ENCODE results near the gene CHST15.

The CHST15 gene

GRCh38 chr10:124129471-124129870 is 36.1 kb upstream of the CHST15 start:
- H3K4me3 ChIP-seq (ENCODE audit: low read length) = no peak overlapping the region
- H3K9me3 ChIP-seq (replicated peaks; ENCODE audit: low read length) = no peaks in the 10 kb centered on the region
- no peak overlapping the region for H3K9ac ChIP-seq (ENCODE audit: low read depth, low read length)
- no peaks in the 10 kb centered on the region for H3K4me1 ChIP-seq (ENCODE audit: control insufficient read depth, insufficient read depth, low read length)
- H3K27me3 ChIP-seq (ENCODE audit: control insufficient read depth, insufficient read depth, low read length) = peaks cover 36% of the 10 kb centered on the region
- H3K36me3 ChIP-seq (ENCODE audit: insufficient read depth, low read length) = no peaks in the 10 kb centered on the region
- H3K4me2 ChIP-seq (ENCODE audit: low read length) = no peak overlapping the region

DNA sequence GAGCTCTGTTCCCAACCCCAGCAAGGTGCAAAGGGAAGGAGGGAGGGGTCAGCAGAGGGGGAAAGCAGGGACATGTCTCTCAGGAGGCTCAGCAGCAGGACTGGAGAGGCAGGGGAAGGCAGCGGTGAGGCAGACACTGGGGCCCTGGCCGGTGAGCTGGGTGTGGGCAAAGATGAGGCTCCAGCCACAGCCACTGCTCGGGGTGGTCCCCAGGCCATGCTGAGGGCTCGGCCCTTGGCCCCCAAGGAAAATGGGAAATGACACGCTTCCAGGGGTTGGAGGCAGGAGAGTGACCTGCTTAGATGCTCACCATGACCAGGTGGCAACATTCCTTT is 35.4 kb upstream of the CHST15 start:
- H3K9ac ChIP-seq (ENCODE audit: low read depth, low read length) = no peak overlapping the region
- no peaks in the 10 kb centered on the region for H3K4me1 ChIP-seq (ENCODE audit: control insufficient read depth, insufficient read depth, low read length)
- no peaks in the 10 kb centered on the region for H3K9me3 ChIP-seq (replicated peaks; ENCODE audit: low read length)
- no peak overlapping the region for H3K4me2 ChIP-seq (ENCODE audit: low read length)
- H3K4me3 ChIP-seq (ENCODE audit: low read length) = no peak overlapping the region
- H3K36me3 ChIP-seq (ENCODE audit: insufficient read depth, low read length) = no peaks in the 10 kb centered on the region
- H3K27me3 ChIP-seq (ENCODE audit: control insufficient read depth, insufficient read depth, low read length) = peaks cover 33% of the 10 kb centered on the region

GRCh38 chr10:124127965-124128810 is 34.8 kb upstream of the CHST15 start:
- no peak overlapping the region for H3K4me2 ChIP-seq (ENCODE audit: low read length)
- peaks cover 29% of the 10 kb centered on the region for H3K27me3 ChIP-seq (ENCODE audit: control insufficient read depth, insufficient read depth, low read length)
- H3K4me3 ChIP-seq (ENCODE audit: low read length) = no peak overlapping the region
- H3K9me3 ChIP-seq (replicated peaks; ENCODE audit: low read length) = no peaks in the 10 kb centered on the region
- no peaks in the 10 kb centered on the region for H3K36me3 ChIP-seq (ENCODE audit: insufficient read depth, low read length)
- no peaks in the 10 kb centered on the region for H3K4me1 ChIP-seq (ENCODE audit: control insufficient read depth, insufficient read depth, low read length)
- H3K9ac ChIP-seq (ENCODE audit: low read depth, low read length) = no peak overlapping the region

DNA sequence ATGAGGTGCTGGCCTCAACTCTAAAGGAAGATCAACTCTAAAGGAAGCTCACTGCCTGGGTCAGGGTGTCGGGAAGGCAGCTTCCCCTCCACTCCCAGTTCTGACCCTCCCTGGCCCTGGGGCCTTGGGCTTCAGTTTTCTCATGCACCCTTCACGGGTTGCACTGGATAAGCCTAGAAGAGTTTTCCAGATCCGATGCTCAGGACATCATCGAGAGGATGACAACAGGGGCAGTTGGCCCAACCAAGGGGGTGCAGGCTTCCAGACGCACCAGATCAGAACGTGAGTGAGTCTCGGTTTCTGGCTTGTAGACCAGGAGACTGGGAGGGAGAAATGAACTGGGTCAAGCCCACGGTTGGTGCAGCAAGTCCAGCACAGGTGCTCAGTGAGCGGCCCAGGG is 34.2 kb upstream of the CHST15 start:
- H3K9me3 ChIP-seq (replicated peaks; ENCODE audit: low read length) = no peaks in the 10 kb centered on the region
- no peaks in the 10 kb centered on the region for H3K36me3 ChIP-seq (ENCODE audit: insufficient read depth, low read length)
- H3K27me3 ChIP-seq (ENCODE audit: control insufficient read depth, insufficient read depth, low read length) = peaks cover 27% of the 10 kb centered on the region
- no peak overlapping the region for H3K4me2 ChIP-seq (ENCODE audit: low read length)
- no peak overlapping the region for H3K9ac ChIP-seq (ENCODE audit: low read depth, low read length)
- H3K4me3 ChIP-seq (ENCODE audit: low read length) = no peak overlapping the region
- no peaks in the 10 kb centered on the region for H3K4me1 ChIP-seq (ENCODE audit: control insufficient read depth, insufficient read depth, low read length)

GRCh38 chr10:124126983-124127385 is 33.6 kb upstream of the CHST15 start:
- Histone ChIP-seq H3K9ac (ENCODE audit: low read depth, low read length) (no peak overlapping the region), H3K4me3 (ENCODE audit: low read length) (no peak overlapping the region), H3K4me2 (ENCODE audit: low read length) (no peak overlapping the region), H3K36me3 (ENCODE audit: insufficient read depth, low read length) (no peaks in the 10 kb centered on the region), H3K27me3 (ENCODE audit: control insufficient read depth, insufficient read depth, low read length) (peaks cover 23% of the 10 kb centered on the region), H3K9me3 (replicated peaks; ENCODE audit: low read length) (no peaks in the 10 kb centered on the region), H3K4me1 (ENCODE audit: control insufficient read depth, insufficient read depth, low read length) (peaks cover 5% of the 10 kb centered on the region)

- no peak overlapping the region for H3K4me2 ChIP-seq (ENCODE audit: low read length)
- no peak overlapping the region for H3K4me3 ChIP-seq (ENCODE audit: low read length)
- peaks cover 7% of the 10 kb centered on the region for H3K4me1 ChIP-seq (ENCODE audit: control insufficient read depth, insufficient read depth, low read length)
- no peak overlapping the region for H3K9ac ChIP-seq (ENCODE audit: low read depth, low read length)
- no peaks in the 10 kb centered on the region for H3K9me3 ChIP-seq (replicated peaks; ENCODE audit: low read length)
- peaks cover 19% of the 10 kb centered on the region for H3K27me3 ChIP-seq (ENCODE audit: control insufficient read depth, insufficient read depth, low read length)
- H3K36me3 ChIP-seq (ENCODE audit: insufficient read depth, low read length) = no peaks in the 10 kb centered on the region
Observed at GRCh38 chr10:124126145-124126982, 33.0 kb upstream of the CHST15 start.

GRCh38 chr10:124125305-124126116 is 32.1 kb upstream of the CHST15 start:
- Histone ChIP-seq H3K4me2 (ENCODE audit: low read length) (no peak overlapping the region), H3K36me3 (ENCODE audit: insufficient read depth, low read length) (no peaks in the 10 kb centered on the region), H3K4me1 (ENCODE audit: control insufficient read depth, insufficient read depth, low read length) (peaks cover 7% of the 10 kb centered on the region), H3K9me3 (replicated peaks; ENCODE audit: low read length) (no peaks in the 10 kb centered on the region), H3K27me3 (ENCODE audit: control insufficient read depth, insufficient read depth, low read length) (peaks cover 14% of the 10 kb centered on the region), H3K4me3 (ENCODE audit: low read length) (no peak overlapping the region), H3K9ac (ENCODE audit: low read depth, low read length) (no peak overlapping the region)

DNA sequence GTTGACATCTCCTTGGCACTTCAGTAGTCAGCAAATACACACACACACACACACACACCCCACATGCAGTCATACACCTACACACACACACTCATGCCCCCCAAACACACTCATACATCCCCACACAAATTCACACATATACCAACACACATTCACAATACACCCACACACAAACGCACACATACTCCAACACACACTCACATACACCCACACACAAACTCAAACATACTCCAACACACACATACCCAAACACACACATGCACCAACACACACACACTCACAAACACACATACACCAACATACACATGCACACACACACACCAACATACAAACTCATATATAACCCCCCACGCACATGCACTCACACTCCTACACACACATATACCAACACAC is 31.4 kb upstream of the CHST15 start:
- no peaks in the 10 kb centered on the region for H3K9me3 ChIP-seq (replicated peaks; ENCODE audit: low read length)
- H3K27me3 ChIP-seq (ENCODE audit: control insufficient read depth, insufficient read depth, low read length) = peaks cover 9% of the 10 kb centered on the region
- no peaks in the 10 kb centered on the region for H3K36me3 ChIP-seq (ENCODE audit: insufficient read depth, low read length)
- H3K4me2 ChIP-seq (ENCODE audit: low read length) = no peak overlapping the region
- no peak overlapping the region for H3K4me3 ChIP-seq (ENCODE audit: low read length)
- no peak overlapping the region for H3K9ac ChIP-seq (ENCODE audit: low read depth, low read length)
- H3K4me1 ChIP-seq (ENCODE audit: control insufficient read depth, insufficient read depth, low read length) = peaks cover 7% of the 10 kb centered on the region

GRCh38 chr10:124124123-124124768 is 30.8 kb upstream of the CHST15 start:
- Histone ChIP-seq H3K36me3 (ENCODE audit: insufficient read depth, low read length) (no peaks in the 10 kb centered on the region), H3K4me2 (ENCODE audit: low read length) (no peak overlapping the region), H3K9ac (ENCODE audit: low read depth, low read length) (no peak overlapping the region), H3K4me3 (ENCODE audit: low read length) (no peak overlapping the region), H3K4me1 (ENCODE audit: control insufficient read depth, insufficient read depth, low read length) (peaks cover 7% of the 10 kb centered on the region), H3K27me3 (ENCODE audit: control insufficient read depth, insufficient read depth, low read length) (peaks cover 7% of the 10 kb centered on the region), H3K9me3 (replicated peaks; ENCODE audit: low read length) (no peaks in the 10 kb centered on the region)

DNA sequence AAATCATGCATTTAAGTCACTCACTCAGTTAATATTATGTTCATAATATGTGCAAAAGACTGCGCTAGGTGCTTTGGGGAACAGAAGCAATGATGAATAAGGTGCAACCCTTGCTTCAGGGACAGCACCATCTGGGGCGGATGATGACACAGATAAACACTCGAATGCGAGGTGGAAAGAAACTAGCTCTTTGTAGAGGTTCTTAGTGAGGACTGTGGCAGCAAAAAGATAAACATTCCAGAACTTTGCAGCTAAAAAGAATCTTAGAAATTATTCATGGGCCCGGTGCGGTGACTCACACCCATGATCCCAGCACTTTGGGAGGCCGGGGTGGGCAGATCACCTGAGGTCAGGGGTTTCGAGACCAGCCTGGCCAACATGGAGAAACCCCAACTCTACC is 29.8 kb upstream of the CHST15 start:
- Histone ChIP-seq H3K4me3 (ENCODE audit: low read length) (no peak overlapping the region), H3K27me3 (ENCODE audit: control insufficient read depth, insufficient read depth, low read length) (peaks cover 8% of the 10 kb centered on the region), H3K4me2 (ENCODE audit: low read length) (no peak overlapping the region), H3K9ac (ENCODE audit: low read depth, low read length) (no peak overlapping the region), H3K9me3 (replicated peaks; ENCODE audit: low read length) (no peaks in the 10 kb centered on the region), H3K4me1 (ENCODE audit: control insufficient read depth, insufficient read depth, low read length) (peaks cover 7% of the 10 kb centered on the region), H3K36me3 (ENCODE audit: insufficient read depth, low read length) (no peaks in the 10 kb centered on the region)

GRCh38 chr10:124122211-124122610 is 28.8 kb upstream of the CHST15 start:
- no peak overlapping the region for H3K4me3 ChIP-seq (ENCODE audit: low read length)
- peaks cover 7% of the 10 kb centered on the region for H3K4me1 ChIP-seq (ENCODE audit: control insufficient read depth, insufficient read depth, low read length)
- peaks cover 10% of the 10 kb centered on the region for H3K27me3 ChIP-seq (ENCODE audit: control insufficient read depth, insufficient read depth, low read length)
- H3K9me3 ChIP-seq (replicated peaks; ENCODE audit: low read length) = no peaks in the 10 kb centered on the region
- no peak overlapping the region for H3K9ac ChIP-seq (ENCODE audit: low read depth, low read length)
- no peaks in the 10 kb centered on the region for H3K36me3 ChIP-seq (ENCODE audit: insufficient read depth, low read length)
- no peak overlapping the region for H3K4me2 ChIP-seq (ENCODE audit: low read length)

Data from skeletal muscle satellite cell (primary cell).